Measurements from ENCODE around the gene CROCC2. TPM values are rescaled to one million over a fixed set of nuclear protein-coding genes. Genes with fewer than 3 reads are reported as not detected.

Gene CROCC2
- total RNA-seq, 4 donors from 2014 or later, result 0.79 to 2.6 (median 1.8) TPM; not detected in 1

DNA sequence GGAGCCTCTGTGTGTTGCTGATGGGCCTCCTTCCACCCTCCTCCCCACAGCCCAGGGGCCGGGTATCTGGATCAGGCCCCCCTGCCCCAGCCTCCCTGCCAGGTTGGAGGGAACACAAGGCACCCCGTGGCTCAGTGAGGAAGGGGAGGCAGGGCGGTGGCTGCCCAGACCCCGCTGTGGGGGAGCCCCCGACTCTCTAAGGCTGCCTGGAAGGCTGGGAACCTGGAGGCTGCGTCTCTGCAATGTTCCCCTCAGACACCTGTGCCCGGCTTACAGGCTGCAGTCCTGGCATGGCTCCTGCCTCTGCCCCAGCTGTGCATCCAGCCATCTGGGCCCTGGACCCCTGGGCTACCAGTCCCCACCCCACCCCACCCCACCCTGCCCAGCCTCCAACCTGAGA lies 9.7 kb upstream of the CROCC2 start:
- no peaks in the 10 kb centered on the region for H3K27me3 ChIP-seq
- no peak for DNase-seq
- H3K27ac ChIP-seq, result no peak overlapping the region
- H3K9me3 ChIP-seq, result no peaks in the 10 kb centered on the region
- no peaks in the 10 kb centered on the region for H3K4me1 ChIP-seq
- intact Hi-C loops (cut with DNase I; ENCODE audit: low total_unique reads), result no loop called here
- TF ChIP-seq, protein P1, sequence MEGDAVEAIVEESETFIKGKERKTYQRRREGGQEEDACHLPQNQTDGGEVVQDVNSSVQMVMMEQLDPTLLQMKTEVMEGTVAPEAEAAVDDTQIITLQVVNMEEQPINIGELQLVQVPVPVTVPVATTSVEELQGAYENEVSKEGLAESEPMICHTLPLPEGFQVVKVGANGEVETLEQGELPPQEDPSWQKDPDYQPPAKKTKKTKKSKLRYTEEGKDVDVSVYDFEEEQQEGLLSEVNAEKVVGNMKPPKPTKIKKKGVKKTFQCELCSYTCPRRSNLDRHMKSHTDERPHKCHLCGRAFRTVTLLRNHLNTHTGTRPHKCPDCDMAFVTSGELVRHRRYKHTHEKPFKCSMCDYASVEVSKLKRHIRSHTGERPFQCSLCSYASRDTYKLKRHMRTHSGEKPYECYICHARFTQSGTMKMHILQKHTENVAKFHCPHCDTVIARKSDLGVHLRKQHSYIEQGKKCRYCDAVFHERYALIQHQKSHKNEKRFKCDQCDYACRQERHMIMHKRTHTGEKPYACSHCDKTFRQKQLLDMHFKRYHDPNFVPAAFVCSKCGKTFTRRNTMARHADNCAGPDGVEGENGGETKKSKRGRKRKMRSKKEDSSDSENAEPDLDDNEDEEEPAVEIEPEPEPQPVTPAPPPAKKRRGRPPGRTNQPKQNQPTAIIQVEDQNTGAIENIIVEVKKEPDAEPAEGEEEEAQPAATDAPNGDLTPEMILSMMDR (IDR thresholded peaks at IDR 0.05), result no peak
- no peak for TF ChIP-seq POLR2A (IDR thresholded peaks at IDR 0.05)
- no peaks in the 10 kb centered on the region for H3K36me3 ChIP-seq
- H3K4me3 ChIP-seq, result no peak overlapping the region

DNA sequence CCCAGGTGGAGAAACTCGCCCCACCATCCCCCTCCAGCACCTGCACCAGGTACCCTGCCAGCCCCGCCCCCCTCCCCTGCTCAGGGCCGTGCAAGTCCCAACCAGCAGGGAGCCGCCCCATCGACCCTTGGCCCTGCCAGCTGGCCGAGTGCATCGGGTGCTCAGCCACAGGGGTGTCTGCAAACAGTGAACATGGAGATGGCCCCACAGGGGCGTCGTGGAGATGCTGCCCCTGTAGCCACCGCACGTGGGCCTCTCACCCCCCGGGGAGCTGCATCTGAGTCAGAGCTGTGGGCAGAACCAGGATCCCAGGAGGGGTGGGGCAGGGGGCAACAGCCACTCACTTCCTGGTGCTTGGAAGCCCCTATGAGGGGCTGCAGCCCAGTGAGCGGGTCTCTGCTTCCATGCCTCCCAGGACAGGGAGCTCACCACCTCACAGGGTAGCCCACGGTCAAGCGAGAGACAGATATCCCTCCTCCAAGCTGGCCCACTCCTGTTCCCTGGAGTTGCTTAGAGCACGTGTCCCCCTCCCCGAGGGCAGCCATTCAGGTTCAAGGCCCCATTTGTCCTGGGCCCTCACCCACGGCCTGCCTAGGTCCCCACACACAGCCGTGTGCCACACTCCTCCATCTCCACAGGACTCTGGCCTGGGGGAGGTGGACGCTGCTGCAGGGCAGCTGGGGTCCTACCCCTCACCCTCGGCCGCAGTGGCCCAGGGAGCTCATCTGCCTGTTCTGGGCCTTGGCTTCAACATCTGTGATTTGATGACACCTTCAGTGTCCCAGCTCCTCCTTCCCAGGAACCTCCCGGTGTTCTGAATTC lies 9.1 kb upstream of the CROCC2 start:
- DNase-seq, result no peak
- TF ChIP-seq, protein P1 (IDR thresholded peaks at IDR 0.05), result no peak
- TF ChIP-seq POLR2A (IDR thresholded peaks at IDR 0.05), result no peak
- no peaks in the 10 kb centered on the region for H3K4me1 ChIP-seq

DNA sequence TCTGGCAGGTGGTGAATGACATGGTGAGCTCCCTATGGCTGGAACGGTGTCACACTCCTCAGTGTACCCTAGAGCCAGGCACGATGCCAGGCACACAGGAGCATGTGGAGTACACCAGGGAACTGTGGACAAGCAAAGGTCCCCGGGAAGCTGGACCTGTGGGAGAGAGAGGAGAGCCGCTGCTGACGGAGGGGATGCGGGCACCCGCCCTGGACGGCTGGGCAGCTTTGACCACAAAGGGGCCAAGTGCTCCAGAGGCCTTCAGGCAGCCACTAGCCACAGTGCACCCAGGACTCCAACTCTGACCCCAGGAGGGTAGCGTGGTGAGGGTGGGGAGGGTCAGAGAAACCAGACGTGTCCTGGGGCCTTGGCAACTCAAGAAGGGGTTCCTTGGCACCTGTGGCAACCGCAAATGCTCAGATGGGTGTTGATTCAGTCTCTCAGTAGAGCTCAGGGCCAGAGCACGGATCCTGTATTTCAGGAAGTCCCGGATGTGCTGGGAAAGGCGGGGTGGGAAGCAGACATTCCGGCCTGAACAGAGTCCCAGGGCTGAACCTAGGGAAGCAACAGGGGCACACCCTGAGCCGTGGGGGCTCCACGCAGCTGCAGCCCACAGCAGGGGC lies 7.9 kb upstream of the CROCC2 start:
- TF ChIP-seq POLR2A (IDR thresholded peaks at IDR 0.05), result no peak
- TF ChIP-seq, protein P1 (IDR thresholded peaks at IDR 0.05), result no peak
- no peak overlapping the region for H3K4me3 ChIP-seq
- intact Hi-C loops (cut with DNase I; ENCODE audit: low total_unique reads), result no loop called here
- peak overlapping the region; percentile 41 to 45 for H3K27ac ChIP-seq
- H3K4me1 ChIP-seq, result no peaks in the 10 kb centered on the region
- H3K27me3 ChIP-seq, result no peaks in the 10 kb centered on the region
- H3K36me3 ChIP-seq, result no peaks in the 10 kb centered on the region
- peak in 1 of 2 donors; percentile 32 for DNase-seq
- no peaks in the 10 kb centered on the region for H3K9me3 ChIP-seq

More for the DNA sequence above, 9.1 kb upstream of the CROCC2 start:
- Histone ChIP-seq H3K27me3 (no peaks in the 10 kb centered on the region), H3K4me3 (no peak overlapping the region), H3K9me3 (no peaks in the 10 kb centered on the region), H3K27ac (no peak overlapping the region), H3K36me3 (no peaks in the 10 kb centered on the region)
- intact Hi-C loops (cut with DNase I; ENCODE audit: low total_unique reads), result no loop called here

DNA sequence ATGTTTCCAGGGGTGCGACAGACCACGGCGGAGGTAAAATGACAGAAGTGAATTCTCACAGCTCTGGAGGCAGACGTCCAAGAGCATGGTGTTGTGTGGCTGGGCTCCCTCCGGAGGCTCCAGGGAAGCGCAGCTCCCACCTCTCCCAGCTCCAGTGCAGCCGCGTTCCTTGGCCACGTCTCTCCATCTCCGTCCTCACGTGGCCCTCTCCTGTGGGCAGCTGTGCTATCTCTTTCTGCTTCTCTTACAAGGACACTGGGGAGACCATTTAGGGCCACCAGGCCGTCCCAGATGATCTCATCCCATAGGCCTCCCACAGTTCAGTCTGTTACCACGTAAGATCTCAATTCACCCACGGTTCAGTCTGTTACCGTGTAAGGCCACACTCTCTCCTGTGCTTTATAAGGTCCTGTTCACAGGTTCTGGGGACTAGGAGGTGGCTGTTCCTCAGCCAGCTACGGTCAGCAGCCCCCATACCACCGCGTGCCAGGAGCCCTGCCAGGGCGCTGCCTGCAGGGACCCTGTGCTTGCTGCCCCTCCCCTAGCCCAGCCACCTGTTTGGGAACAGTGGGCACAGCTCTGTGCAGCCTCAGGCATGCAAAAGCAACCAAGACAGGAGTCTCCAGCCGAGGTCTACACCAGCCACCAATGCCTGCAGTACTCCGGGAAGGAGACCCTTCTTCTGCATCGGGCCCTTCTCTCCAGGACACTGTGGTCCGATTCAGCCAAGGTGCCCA lies 7.2 kb upstream of the CROCC2 start:
- H3K27ac ChIP-seq, result peak overlapping the region in 1 of 2 donors; percentile 45
- intact Hi-C loops (cut with DNase I; ENCODE audit: low total_unique reads), result no loop called here
- H3K4me1 ChIP-seq, result no peaks in the 10 kb centered on the region
- no peaks in the 10 kb centered on the region for H3K36me3 ChIP-seq
- DNase-seq, result no peak
- TF ChIP-seq, protein P1 (IDR thresholded peaks at IDR 0.05), result no peak
- no peak for TF ChIP-seq POLR2A (IDR thresholded peaks at IDR 0.05)
- no peak overlapping the region for H3K4me3 ChIP-seq
- no peaks in the 10 kb centered on the region for H3K9me3 ChIP-seq
- no peaks in the 10 kb centered on the region for H3K27me3 ChIP-seq
